ENCODE data around the gene GALNT2. TPM values are rescaled to one million over a fixed set of nuclear protein-coding genes. Genes with fewer than 3 reads are reported as not detected.

Gene GALNT2
- total and polyA plus RNA-seq, 2 of the 4 experiments (the other 2 are of a cell fraction): 50.4 to 189 TPM

DNA sequence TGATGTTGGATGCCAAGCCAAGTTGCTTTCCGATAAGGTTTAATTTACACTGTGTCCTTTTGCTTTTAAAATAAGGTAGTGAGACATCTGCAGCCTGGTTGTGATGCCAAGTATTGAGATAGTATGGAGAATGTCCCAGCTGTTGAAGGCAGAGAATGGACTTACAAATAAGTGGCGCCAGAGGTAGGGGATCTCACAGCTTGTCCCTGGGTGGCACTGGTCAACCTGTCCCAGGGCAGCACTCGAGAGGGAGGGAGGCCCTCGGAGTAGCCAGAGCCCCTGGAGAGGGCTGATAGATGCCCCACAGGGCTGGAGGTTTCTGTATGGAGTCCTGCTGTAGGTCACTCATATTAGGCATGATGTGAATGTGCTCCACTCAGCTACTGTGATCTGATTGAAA lies 98.5 kb downstream of the GALNT2 start:
- peaks cover 11% of the 10 kb centered on the region for H3K9me1 ChIP-seq (ENCODE audit: insufficient read depth, low read length)
- H3K9ac ChIP-seq (ENCODE audit: low read depth, low read length): no peak overlapping the region
- no peaks in the 10 kb centered on the region for H3K36me3 ChIP-seq (ENCODE audit: control insufficient read depth, insufficient read depth, low read length)
- H3K4ac ChIP-seq (ENCODE audit: low read depth, low read length): no peak overlapping the region
- H4K91ac ChIP-seq (ENCODE audit: insufficient read depth, low read depth, low read length): no peak overlapping the region
- intact Hi-C loops (cut with micrococcal nuclease): no loop called here
- in situ Hi-C loops (cut with MboI; ENCODE audit: low sequenced_read_pairs): no loop called here
- no peak overlapping the region for H2AFZ ChIP-seq (replicated peaks; ENCODE audit: low read length, poor library complexity)
- 80% methylated on average over 2 of the region's 4 CpGs; no CpG with 5 or more reads in 1 of the 2 experiments for WGBS, 2 experiments (ENCODE audit: extremely low coverage in 2 of 2, insufficient read length in 1 of 2)
- H4K8ac ChIP-seq (ENCODE audit: low read depth in 2 of 2, low read length in 2 of 2): no peak overlapping the region
- H3K79me1 ChIP-seq (ENCODE audit: low read depth in 1 of 2, low read length in 2 of 2): peaks cover 41 to 70% of the 10 kb centered on the region in 2 experiments
- H2BK15ac ChIP-seq (ENCODE audit: low read depth, low read length): no peak overlapping the region
- H3K27me3 ChIP-seq (ENCODE audit: control insufficient read depth, insufficient read depth, low read length): no peaks in the 10 kb centered on the region
- no peak overlapping the region for H3K14ac ChIP-seq (replicated peaks; ENCODE audit: low read depth, low read length)
- H4K5ac ChIP-seq (ENCODE audit: low read depth, low read length): no peak overlapping the region
- DNase-seq: no peak
- dilution Hi-C loops (cut with HindIII; ENCODE audit: low sequenced_read_pairs, unreplicated experiment): no loop called here
- no peaks in the 10 kb centered on the region for H3K9me3 ChIP-seq (ENCODE audit: control insufficient read depth, insufficient read depth, low read length)
- ATAC-seq (ENCODE audit: low read depth): no peak
- ChIA-PET CTCF (no interaction called here), POLR2A (ENCODE audit: unreplicated experiment) (no interaction called here)
- no peak overlapping the region for H2BK20ac ChIP-seq (ENCODE audit: low read depth, low read length)
- no peak overlapping the region for H3K4me2 ChIP-seq (ENCODE audit: low read depth, low read length)
- H2BK120ac ChIP-seq (ENCODE audit: low read depth, low read length): no peak overlapping the region
- TF ChIP-seq, protein P1, sequence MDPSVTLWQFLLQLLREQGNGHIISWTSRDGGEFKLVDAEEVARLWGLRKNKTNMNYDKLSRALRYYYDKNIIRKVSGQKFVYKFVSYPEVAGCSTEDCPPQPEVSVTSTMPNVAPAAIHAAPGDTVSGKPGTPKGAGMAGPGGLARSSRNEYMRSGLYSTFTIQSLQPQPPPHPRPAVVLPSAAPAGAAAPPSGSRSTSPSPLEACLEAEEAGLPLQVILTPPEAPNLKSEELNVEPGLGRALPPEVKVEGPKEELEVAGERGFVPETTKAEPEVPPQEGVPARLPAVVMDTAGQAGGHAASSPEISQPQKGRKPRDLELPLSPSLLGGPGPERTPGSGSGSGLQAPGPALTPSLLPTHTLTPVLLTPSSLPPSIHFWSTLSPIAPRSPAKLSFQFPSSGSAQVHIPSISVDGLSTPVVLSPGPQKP (IDR thresholded peaks at IDR 0.05; ENCODE audit: borderline replicate concordance, low read depth, low read length): no peak
- TF ChIP-seq CHD1 (IDR thresholded peaks at IDR 0.05; ENCODE audit: low read depth, low read length) (no peak), POLR2A (IDR thresholded peaks at IDR 0.05; ENCODE audit: low read depth, low read length) (no peak), MAFK (IDR thresholded peaks at IDR 0.05; ENCODE audit: low read depth, low read length) (no peak), SMC3 (IDR thresholded peaks at IDR 0.05; ENCODE audit: low read depth, low read length) (no peak), RFX5 (IDR thresholded peaks at IDR 0.05; ENCODE audit: low read depth, low read length) (no peak), BHLHE40 (IDR thresholded peaks at IDR 0.05; ENCODE audit: low read depth, low read length) (no peak), RAD21 (IDR thresholded peaks at IDR 0.05; ENCODE audit: low read length) (no peak)
- TF ChIP-seq, protein P2, sequence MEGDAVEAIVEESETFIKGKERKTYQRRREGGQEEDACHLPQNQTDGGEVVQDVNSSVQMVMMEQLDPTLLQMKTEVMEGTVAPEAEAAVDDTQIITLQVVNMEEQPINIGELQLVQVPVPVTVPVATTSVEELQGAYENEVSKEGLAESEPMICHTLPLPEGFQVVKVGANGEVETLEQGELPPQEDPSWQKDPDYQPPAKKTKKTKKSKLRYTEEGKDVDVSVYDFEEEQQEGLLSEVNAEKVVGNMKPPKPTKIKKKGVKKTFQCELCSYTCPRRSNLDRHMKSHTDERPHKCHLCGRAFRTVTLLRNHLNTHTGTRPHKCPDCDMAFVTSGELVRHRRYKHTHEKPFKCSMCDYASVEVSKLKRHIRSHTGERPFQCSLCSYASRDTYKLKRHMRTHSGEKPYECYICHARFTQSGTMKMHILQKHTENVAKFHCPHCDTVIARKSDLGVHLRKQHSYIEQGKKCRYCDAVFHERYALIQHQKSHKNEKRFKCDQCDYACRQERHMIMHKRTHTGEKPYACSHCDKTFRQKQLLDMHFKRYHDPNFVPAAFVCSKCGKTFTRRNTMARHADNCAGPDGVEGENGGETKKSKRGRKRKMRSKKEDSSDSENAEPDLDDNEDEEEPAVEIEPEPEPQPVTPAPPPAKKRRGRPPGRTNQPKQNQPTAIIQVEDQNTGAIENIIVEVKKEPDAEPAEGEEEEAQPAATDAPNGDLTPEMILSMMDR (conservative IDR thresholded peaks at IDR 0.05; ENCODE audit: low read depth, low read length): no peak
- BruUV-seq (replicated peaks): no TSS peak
- no peak overlapping the region for H3K4me3 ChIP-seq (ENCODE audit: insufficient read depth, low read depth, low read length)
- H2BK5ac ChIP-seq (ENCODE audit: low read depth, low read length, poor library complexity, severe bottlenecking): no peak overlapping the region
- H3K27ac ChIP-seq (ENCODE audit: insufficient read depth, low read length): no peak overlapping the region
- peaks cover 47% of the 10 kb centered on the region for H4K20me1 ChIP-seq (ENCODE audit: insufficient read depth, low read length)
- no peak overlapping the region for H2AK9ac ChIP-seq (replicated peaks; ENCODE audit: low read depth, low read length, poor library complexity)
- H3K18ac ChIP-seq (ENCODE audit: low read depth, low read length): no peak overlapping the region
- H3K56ac ChIP-seq (ENCODE audit: extremely low read depth, insufficient read depth, low read length): no peak overlapping the region
- no peak overlapping the region for H3K23ac ChIP-seq (ENCODE audit: low read depth, low read length)
- no peak overlapping the region for H2AK5ac ChIP-seq (ENCODE audit: low read depth, low read length)
- peaks cover 7% of the 10 kb centered on the region for H3K4me1 ChIP-seq (ENCODE audit: control insufficient read depth, insufficient read depth, low read length)

Data from IMR-90 (cell line).